ENCODE data around the gene GET3. TPM values are rescaled to one million over a fixed set of nuclear protein-coding genes. Genes with fewer than 3 reads are reported as not detected.
A peak's percentile ranks its signal among the peaks of the same experiment; 100 is the strongest.
"Not testable (repeated sequence)": the region's sequence is repeated elsewhere in the genome, so short reads cannot be mapped to it uniquely, and the experiment has no call there.

The GET3 gene
- total and polyA plus RNA-seq, 7 experiments from 2014 or later: 22.6 to 60.3 (median 32.0) TPM

GRCh38 chr19:12794196-12794941, 57.1 kb downstream of the GET3 start:
- intact Hi-C loops (cut with micrococcal nuclease): loop anchor here (5.0 kb wide), 8 partner anchors 143 to 1702 kb away; partner anchors contain the start of genes CALR (in 2 of the 2), IER2 (in 1 of the 2), STX10 (in 1 of the 2) and SWSAP1 (in 1 of the 2)
- H3K4me3 Mint-ChIP-seq: peak overlapping the region; percentile 74 to 95 (median 86)
- peaks cover 0 to 28% (median 0%) of the 10 kb centered on the region in 3 experiments for H3K36me3 ChIP-seq (ENCODE audit: control insufficient read depth in 2 of 3, insufficient read depth in 3 of 3, low read length in 3 of 3)
- H3K4me1 ChIP-seq (ENCODE audit: control insufficient read depth in 2 of 2, insufficient read depth in 2 of 2, low read length in 2 of 2): peaks cover 21 to 30% of the 10 kb centered on the region in 2 donors
- peaks cover 25 to 38% (median 32%) of the 10 kb centered on the region in 7 donors for H3K4me1 Mint-ChIP-seq
- H3K27me3 ChIP-seq (ENCODE audit: control insufficient read depth in 2 of 2, insufficient read depth in 2 of 2, low read length in 2 of 2): no peaks in the 10 kb centered on the region
- peaks cover 0 to 2% (median 0%) of the 10 kb centered on the region in 5 donors for H3K27me3 Mint-ChIP-seq
- H3K27ac Mint-ChIP-seq: peak overlapping the region; percentile 93 to 100 (median 97)
- H3K9me3 Mint-ChIP-seq: peaks cover 0 to 26% (median 0%) of the 10 kb centered on the region in 11 donors
- H3K9me3 ChIP-seq (ENCODE audit: control insufficient read depth in 2 of 3, low read length in 3 of 3): no peaks in the 10 kb centered on the region
- peak overlapping the region; percentile 99 for H3K27ac ChIP-seq (ENCODE audit: low read depth, low read length)
- no peak for ATAC-seq
- ChIA-PET POLR2A (interaction anchor here (0.6 to 8.4 kb wide), 10 partner anchors 9 to 1730 kb away, joined by 3 to 621 read pairs (median 7); partner anchors contain the start of genes HOOK2, PRDX2, RNASEH2A and THSD8), CTCF (interaction anchor here (2.0 to 9.8 kb wide), 5 partner anchors 18 to 53 kb away, joined by 7 to 169 read pairs (median 41); partner anchors contain the start of gene HOOK2)
- DNase-seq: peak in 3 of 9 donors; percentile 39 to 43 (median 40)
- H3K4me3 ChIP-seq (ENCODE audit: low read length): peak overlapping the region; percentile 98
- H3K36me3 Mint-ChIP-seq: peaks cover 0 to 9% (median 0%) of the 10 kb centered on the region in 5 donors

GRCh38 chr19:12794971-12795381, 57.7 kb downstream of the GET3 start:
- POLR2A ChIA-PET: interaction anchor here (0.6 to 8.4 kb wide), 11 partner anchors 9 to 1729 kb away, joined by 3 to 621 read pairs (median 5); partner anchors contain the start of genes GET3, HOOK2, RNASEH2A and TNPO2
- H3K36me3 Mint-ChIP-seq: peaks cover 0 to 9% (median 0%) of the 10 kb centered on the region in 5 donors
- Histone ChIP-seq H3K36me3 (ENCODE audit: control insufficient read depth in 2 of 3, insufficient read depth in 3 of 3, low read length in 3 of 3) (peaks cover 0 to 34% (median 3%) of the 10 kb centered on the region in 3 experiments), H3K4me3 (ENCODE audit: low read length) (no peak overlapping the region), H3K27me3 (ENCODE audit: control insufficient read depth in 2 of 2, insufficient read depth in 2 of 2, low read length in 2 of 2) (no peaks in the 10 kb centered on the region), H3K27ac (ENCODE audit: low read depth, low read length) (peak overlapping the region; percentile 99), H3K4me1 (ENCODE audit: control insufficient read depth in 2 of 2, insufficient read depth in 2 of 2, low read length in 2 of 2) (peaks cover 21 to 29% of the 10 kb centered on the region in 2 donors), H3K9me3 (ENCODE audit: control insufficient read depth in 2 of 3, low read length in 3 of 3) (no peaks in the 10 kb centered on the region)
- H3K9me3 Mint-ChIP-seq: peaks cover 0 to 26% (median 0%) of the 10 kb centered on the region in 11 donors
- H3K27ac Mint-ChIP-seq: peak overlapping the region; percentile 93 to 100 (median 97)
- H3K4me1 Mint-ChIP-seq: peaks cover 25 to 42% (median 36%) of the 10 kb centered on the region in 7 donors
- no peak for ATAC-seq
- peak overlapping the region in 8 of 10 donors; percentile 74 to 95 (median 88) for H3K4me3 Mint-ChIP-seq
- CTCF ChIA-PET: interaction anchor here (0.9 to 9.8 kb wide), 8 partner anchors 11 to 171 kb away, joined by 3 to 169 read pairs (median 8); partner anchors contain the start of gene HOOK2
- H3K27me3 Mint-ChIP-seq: peaks cover 0 to 2% (median 0%) of the 10 kb centered on the region in 5 donors
- DNase-seq: no peak
- intact Hi-C loops (cut with micrococcal nuclease): loop anchor here (5.0 kb wide), 8 partner anchors 142 to 1703 kb away; partner anchors contain the start of genes CALR (in 2 of the 2), IER2 (in 1 of the 2), STX10 (in 1 of the 2) and SWSAP1 (in 1 of the 2)

- H3K27ac Mint-ChIP-seq: peak overlapping the region; percentile 87 to 100 (median 91)
- CTCF ChIA-PET: interaction anchor here (0.6 to 9.8 kb wide), 16 partner anchors 10 to 169 kb away, joined by 3 to 169 read pairs (median 7); partner anchors contain the start of gene HOOK2
- H3K4me1 ChIP-seq (ENCODE audit: control insufficient read depth in 2 of 2, insufficient read depth in 2 of 2, low read length in 2 of 2): peaks cover 21 to 30% of the 10 kb centered on the region in 2 donors
- no peaks in the 10 kb centered on the region for H3K27me3 ChIP-seq (ENCODE audit: control insufficient read depth in 2 of 2, insufficient read depth in 2 of 2, low read length in 2 of 2)
- H3K27me3 Mint-ChIP-seq: peaks cover 0 to 2% (median 0%) of the 10 kb centered on the region in 5 donors
- H3K36me3 Mint-ChIP-seq: peaks cover 0 to 15% (median 0%) of the 10 kb centered on the region in 5 donors
- intact Hi-C loops (cut with micrococcal nuclease): loop anchor here (1.0 to 2.0 kb wide), 8 partner anchors 19 to 120 kb away; partner anchors contain the start of gene TNPO2 (in 1 of the 2)
- no peaks in the 10 kb centered on the region for H3K9me3 ChIP-seq (ENCODE audit: control insufficient read depth in 2 of 3, low read length in 3 of 3)
- H3K4me3 ChIP-seq (ENCODE audit: low read length): peak overlapping the region; percentile 44
- peak overlapping the region; percentile 55 to 87 (median 80) for H3K4me3 Mint-ChIP-seq
- H3K9me3 Mint-ChIP-seq: peaks cover 0 to 19% (median 0%) of the 10 kb centered on the region in 11 donors
- ATAC-seq: peak; percentile 14
- POLR2A ChIA-PET: interaction anchor here (0.6 to 8.4 kb wide), 15 partner anchors 10 to 182 kb away, joined by 3 to 621 read pairs (median 3); partner anchors contain the start of genes GET3, HOOK2, RNASEH2A and TNPO2
- H3K36me3 ChIP-seq (ENCODE audit: control insufficient read depth in 2 of 3, insufficient read depth in 3 of 3, low read length in 3 of 3): peaks cover 0 to 43% (median 5%) of the 10 kb centered on the region in 3 experiments
- peak; percentile 68 to 86 (median 79) for DNase-seq
- H3K27ac ChIP-seq (ENCODE audit: low read depth, low read length): peak overlapping the region; percentile 56
- H3K4me1 Mint-ChIP-seq: peaks cover 19 to 42% (median 37%) of the 10 kb centered on the region in 7 donors
Measured at GRCh38 chr19:12796146-12797071, 59.1 kb downstream of the GET3 start.

- POLR2A ChIA-PET: interaction anchor here (0.6 to 8.4 kb wide), 6 partner anchors 11 to 64 kb away, joined by 3 to 621 read pairs (median 4); partner anchors contain the start of gene HOOK2
- Mint-ChIP-seq H3K36me3 (peaks cover 0 to 15% (median 0%) of the 10 kb centered on the region in 5 donors), H3K4me1 (peaks cover 20 to 44% (median 39%) of the 10 kb centered on the region in 7 donors), H3K27me3 (peaks cover 0 to 2% (median 0%) of the 10 kb centered on the region in 5 donors), H3K27ac (peak overlapping the region in 4 of 9 donors; percentile 12 to 96 (median 55)), H3K9me3 (peaks cover 0 to 14% (median 0%) of the 10 kb centered on the region in 11 donors), H3K4me3 (no peak overlapping the region)
- Histone ChIP-seq H3K4me1 (ENCODE audit: control insufficient read depth in 2 of 2, insufficient read depth in 2 of 2, low read length in 2 of 2) (peaks cover 21 to 31% of the 10 kb centered on the region in 2 donors), H3K27me3 (ENCODE audit: control insufficient read depth in 2 of 2, insufficient read depth in 2 of 2, low read length in 2 of 2) (no peaks in the 10 kb centered on the region), H3K27ac (ENCODE audit: low read depth, low read length) (no peak overlapping the region), H3K36me3 (ENCODE audit: control insufficient read depth in 2 of 3, insufficient read depth in 3 of 3, low read length in 3 of 3) (peaks cover 0 to 39% (median 5%) of the 10 kb centered on the region in 3 experiments), H3K4me3 (ENCODE audit: low read length) (no peak overlapping the region), H3K9me3 (ENCODE audit: control insufficient read depth in 2 of 3, low read length in 3 of 3) (no peaks in the 10 kb centered on the region)
- ATAC-seq (no peak), DNase-seq (no peak)
- CTCF ChIA-PET: interaction anchor here (0.6 to 9.8 kb wide), 11 partner anchors 8 to 109 kb away, joined by 3 to 169 read pairs (median 3); partner anchors contain the start of genes HOOK2 and TNPO2
- intact Hi-C loops (cut with micrococcal nuclease): loop anchor here in 1 of 2 donors (2.0 kb wide), 2 partner anchors 50 to 74 kb away; partner anchors contain the start of gene TNPO2
Measured at GRCh38 chr19:12797141-12797587, 59.9 kb downstream of the GET3 start.

GRCh38 chr19:12797607-12798006, 60.3 kb downstream of the GET3 start:
- Histone ChIP-seq H3K36me3 (ENCODE audit: control insufficient read depth in 2 of 3, insufficient read depth in 3 of 3, low read length in 3 of 3) (peaks cover 0 to 35% (median 5%) of the 10 kb centered on the region in 3 experiments), H3K4me1 (ENCODE audit: control insufficient read depth in 2 of 2, insufficient read depth in 2 of 2, low read length in 2 of 2) (peaks cover 24 to 34% of the 10 kb centered on the region in 2 donors)
- not testable (repeated sequence) for H3K27me3 ChIP-seq (ENCODE audit: control insufficient read depth in 2 of 2, insufficient read depth in 2 of 2, low read length in 2 of 2); H3K27ac ChIP-seq (ENCODE audit: low read depth, low read length); H3K9me3 ChIP-seq (ENCODE audit: control insufficient read depth in 2 of 3, low read length in 3 of 3); H3K4me3 ChIP-seq (ENCODE audit: low read length); H3K4me3 Mint-ChIP-seq; DNase-seq; H3K9me3 Mint-ChIP-seq; ATAC-seq; H3K27me3 Mint-ChIP-seq
- CTCF ChIA-PET: interaction anchor here (0.7 to 9.8 kb wide), 8 partner anchors 8 to 88 kb away, joined by 3 to 169 read pairs (median 3); partner anchors contain the start of genes HOOK2 and TNPO2
- Mint-ChIP-seq H3K4me1 (peaks cover 25 to 48% (median 43%) of the 10 kb centered on the region in 7 donors), H3K27ac (peak overlapping the region in 3 of 9 donors; percentile 1 to 12 (median 8)), H3K36me3 (peaks cover 0 to 14% (median 0%) of the 10 kb centered on the region in 5 donors)
- POLR2A ChIA-PET: interaction anchor here (0.6 to 8.4 kb wide), 4 partner anchors 19 to 64 kb away, joined by 3 to 621 read pairs (median 4); partner anchors contain the start of gene HOOK2
- intact Hi-C loops (cut with micrococcal nuclease): loop anchor here in 1 of 2 donors (2.0 kb wide), 2 partner anchors 49 to 75 kb away; partner anchors contain the start of gene TNPO2
